HEK293 (cell line): Measurements from ENCODE around the gene GLOD4.

Source experiments
- ATF2 ChIP-seq: fragments of 450-650 bp; formaldehyde crosslinking; IDR thresholded peaks from 2 replicates; pipeline ENCODE4 v1.5.1; 2016; ENCODE audit warnings: missing biosample characterization, missing genetic modification characterization, low read depth
- KLF7 ChIP-seq: fragments of 450-650 bp; formaldehyde crosslinking; IDR thresholded peaks from 2 replicates; pipeline ENCODE4 v1.5.1; 2016; ENCODE audit warnings: missing biosample characterization, missing genetic modification characterization, borderline replicate concordance
- KLF9 ChIP-seq: fragments of 450-650 bp; formaldehyde crosslinking; IDR thresholded peaks from 2 replicates; pipeline ENCODE4 v1.5.1; 2016; ENCODE audit warnings: missing biosample characterization, missing genetic modification characterization, low read depth
- PRDM1 ChIP-seq: fragments of 450-650 bp; formaldehyde crosslinking; IDR thresholded peaks from 2 replicates; pipeline ENCODE4; 2016; ENCODE audit warnings: missing biosample characterization, missing genetic modification characterization
- SCRT2 ChIP-seq: fragments of 450-650 bp; formaldehyde crosslinking; IDR thresholded peaks from 2 replicates; pipeline ENCODE4 v1.5.1; 2016; ENCODE audit warnings: missing biosample characterization, missing genetic modification characterization
- SP7 ChIP-seq: fragments of 450-650 bp; formaldehyde crosslinking; IDR thresholded peaks from 2 replicates; pipeline ENCODE4 v1.5.1; 2016; ENCODE audit warnings: missing biosample characterization, missing genetic modification characterization
- ZBTB1 ChIP-seq: fragments of 450-650 bp; formaldehyde crosslinking; IDR thresholded peaks from 2 replicates; pipeline ENCODE4 v1.5.1; 2016; ENCODE audit warnings: missing biosample characterization, missing genetic modification characterization
- ZBTB17 ChIP-seq: fragments of 450-650 bp; formaldehyde crosslinking; IDR thresholded peaks from 2 replicates; pipeline ENCODE4 v1.5.1; 2016; ENCODE audit warnings: missing biosample characterization, missing genetic modification characterization
- ZBTB21 ChIP-seq: fragments of 450-650 bp; formaldehyde crosslinking; IDR thresholded peaks from 2 replicates; pipeline ENCODE4 v1.5.1; 2017; ENCODE audit warnings: missing biosample characterization, missing genetic modification characterization
- ZBTB48 ChIP-seq: fragments of 450-650 bp; formaldehyde crosslinking; IDR thresholded peaks from 2 replicates; pipeline ENCODE4 v1.5.1; 2016; ENCODE audit warnings: missing biosample characterization, missing genetic modification characterization
- ZBTB8A ChIP-seq: fragments of 450-650 bp; formaldehyde crosslinking; IDR thresholded peaks from 2 replicates; pipeline ENCODE4 v1.5.1; 2016; ENCODE audit warnings: missing biosample characterization, missing genetic modification characterization
- ZFP3 ChIP-seq: fragments of 450-650 bp; formaldehyde crosslinking; IDR thresholded peaks from 2 replicates; pipeline ENCODE4 v1.5.1; 2016; ENCODE audit warnings: low read depth, missing biosample characterization, missing genetic modification characterization
- ZFP41 ChIP-seq: fragments of 450-650 bp; formaldehyde crosslinking; IDR thresholded peaks from 2 replicates; pipeline ENCODE4 v1.5.1; 2016; ENCODE audit warnings: missing biosample characterization, missing genetic modification characterization, borderline replicate concordance
- ZFP69B ChIP-seq: fragments of 450-650 bp; formaldehyde crosslinking; IDR thresholded peaks from 2 replicates; pipeline ENCODE4 v1.5.1; 2016; ENCODE audit warnings: missing biosample characterization, missing genetic modification characterization
- ZNF121 ChIP-seq: fragments of 450-650 bp; formaldehyde crosslinking; IDR thresholded peaks from 2 replicates; pipeline ENCODE4 v1.5.1; 2016; ENCODE audit warnings: missing biosample characterization, missing genetic modification characterization
- ZNF155 ChIP-seq: fragments of 450-650 bp; formaldehyde crosslinking; IDR thresholded peaks from 2 replicates; pipeline ENCODE4 v1.5.1; 2016; ENCODE audit warnings: missing biosample characterization, missing genetic modification characterization
- ZNF169 ChIP-seq: fragments of 450-650 bp; formaldehyde crosslinking; IDR thresholded peaks from 2 replicates; pipeline ENCODE4 v1.5.1; 2016; ENCODE audit warnings: missing biosample characterization, missing genetic modification characterization
- ZNF174 ChIP-seq: fragments of 450-650 bp; formaldehyde crosslinking; IDR thresholded peaks from 2 replicates; pipeline ENCODE4 v1.5.0; 2017; ENCODE audit warnings: missing biosample characterization, mild to moderate bottlenecking, missing genetic modification characterization
- ZNF184 ChIP-seq: fragments of 450-650 bp; IDR thresholded peaks from 2 replicates; pipeline ENCODE4 v1.5.1; 2018; ENCODE audit warnings: missing biosample characterization, mild to moderate bottlenecking, missing genetic modification characterization
- ZNF311 ChIP-seq: fragments of 450-650 bp; formaldehyde crosslinking; IDR thresholded peaks from 2 replicates; pipeline ENCODE4 v1.5.1; 2017; ENCODE audit warnings: missing biosample characterization, missing genetic modification characterization, borderline replicate concordance
- ZNF394 ChIP-seq: fragments of 450-650 bp; formaldehyde crosslinking; IDR thresholded peaks from 2 replicates; pipeline ENCODE4 v1.5.1; 2016; ENCODE audit warnings: missing biosample characterization, missing genetic modification characterization, mild to moderate bottlenecking, moderate library complexity, borderline replicate concordance
- ZNF654 ChIP-seq: fragments of 450-650 bp; formaldehyde crosslinking; IDR thresholded peaks from 2 replicates; pipeline ENCODE4 v1.5.1; 2016; ENCODE audit warnings: low read depth, missing biosample characterization, missing genetic modification characterization
- ZNF660 ChIP-seq: fragments of 450-650 bp; IDR thresholded peaks from 2 replicates; pipeline ENCODE4 v1.5.1; 2018; ENCODE audit warnings: missing biosample characterization, mild to moderate bottlenecking, missing genetic modification characterization
- ZNF677 ChIP-seq: fragments of 450-650 bp; IDR thresholded peaks from 2 replicates; pipeline ENCODE4 v1.5.0; 2018; ENCODE audit warnings: missing biosample characterization, mild to moderate bottlenecking, missing genetic modification characterization, moderate library complexity
- ZNF747 ChIP-seq: fragments of 450-650 bp; formaldehyde crosslinking; IDR thresholded peaks from 2 replicates; pipeline ENCODE4 v1.5.1; 2016; ENCODE audit warnings: missing biosample characterization, missing genetic modification characterization
- ZNF768 ChIP-seq: fragments of 450-650 bp; formaldehyde crosslinking; IDR thresholded peaks from 2 replicates; pipeline ENCODE4 v1.5.1; 2018; ENCODE audit warnings: missing biosample characterization, mild to moderate bottlenecking, missing genetic modification characterization
- ZNF785 ChIP-seq: fragments of 450-650 bp; formaldehyde crosslinking; IDR thresholded peaks from 2 replicates; pipeline ENCODE4 v1.5.1; 2016; ENCODE audit warnings: missing biosample characterization, missing genetic modification characterization
- TF ChIP-seq, protein P1 (sequence below): fragments of 450-650 bp; formaldehyde crosslinking; IDR thresholded peaks from 2 replicates; pipeline ENCODE4 v1.5.1; 2016; ENCODE audit warnings: missing biosample characterization, missing genetic modification characterization, borderline replicate concordance
- TF ChIP-seq, protein P2 (sequence below): fragments of 450-650 bp; formaldehyde crosslinking; optimal IDR thresholded peaks from 2 replicates; pipeline ENCODE3; 2016; ENCODE audit warnings: missing biosample characterization, mild to moderate bottlenecking, missing genetic modification characterization
- TF ChIP-seq, protein P3 (sequence below): fragments of 450-650 bp; formaldehyde crosslinking; IDR thresholded peaks from 2 replicates; pipeline ENCODE4 v1.5.1; 2016; ENCODE audit warnings: missing biosample characterization, missing genetic modification characterization
- TF ChIP-seq, protein P4 (sequence below): fragments of 450-650 bp; IDR thresholded peaks from 2 replicates; pipeline ENCODE4 v1.5.1; 2018; ENCODE audit warnings: missing biosample characterization, missing genetic modification characterization
- TF ChIP-seq, protein P5 (sequence below): fragments of 450-650 bp; formaldehyde crosslinking; IDR thresholded peaks from 2 replicates; pipeline ENCODE4; 2016; ENCODE audit warnings: missing biosample characterization, missing genetic modification characterization

Gene GLOD4

GRCh38 chr17:794876-795275, 12.8 kb upstream of the GLOD4 start (continued):
- TF ChIP-seq, protein P1, sequence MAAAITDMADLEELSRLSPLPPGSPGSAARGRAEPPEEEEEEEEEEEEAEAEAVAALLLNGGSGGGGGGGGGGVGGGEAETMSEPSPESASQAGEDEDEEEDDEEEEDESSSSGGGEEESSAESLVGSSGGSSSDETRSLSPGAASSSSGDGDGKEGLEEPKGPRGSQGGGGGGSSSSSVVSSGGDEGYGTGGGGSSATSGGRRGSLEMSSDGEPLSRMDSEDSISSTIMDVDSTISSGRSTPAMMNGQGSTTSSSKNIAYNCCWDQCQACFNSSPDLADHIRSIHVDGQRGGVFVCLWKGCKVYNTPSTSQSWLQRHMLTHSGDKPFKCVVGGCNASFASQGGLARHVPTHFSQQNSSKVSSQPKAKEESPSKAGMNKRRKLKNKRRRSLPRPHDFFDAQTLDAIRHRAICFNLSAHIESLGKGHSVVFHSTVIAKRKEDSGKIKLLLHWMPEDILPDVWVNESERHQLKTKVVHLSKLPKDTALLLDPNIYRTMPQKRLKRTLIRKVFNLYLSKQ, result no peak
- no peak for TF ChIP-seq ZNF785
- peak; percentile 53; the same call in 1 of the 2 replicates for TF ChIP-seq ZNF660 (tag by site-specific recombination)
- TF ChIP-seq ZNF768 (tag by site-specific recombination), result no peak
- peak; percentile 54 for TF ChIP-seq ZBTB17 (tag by site-specific recombination)
- no peak for TF ChIP-seq ATF2
- no peak for TF ChIP-seq SCRT2 (tag by site-specific recombination)
- TF ChIP-seq, protein P2, sequence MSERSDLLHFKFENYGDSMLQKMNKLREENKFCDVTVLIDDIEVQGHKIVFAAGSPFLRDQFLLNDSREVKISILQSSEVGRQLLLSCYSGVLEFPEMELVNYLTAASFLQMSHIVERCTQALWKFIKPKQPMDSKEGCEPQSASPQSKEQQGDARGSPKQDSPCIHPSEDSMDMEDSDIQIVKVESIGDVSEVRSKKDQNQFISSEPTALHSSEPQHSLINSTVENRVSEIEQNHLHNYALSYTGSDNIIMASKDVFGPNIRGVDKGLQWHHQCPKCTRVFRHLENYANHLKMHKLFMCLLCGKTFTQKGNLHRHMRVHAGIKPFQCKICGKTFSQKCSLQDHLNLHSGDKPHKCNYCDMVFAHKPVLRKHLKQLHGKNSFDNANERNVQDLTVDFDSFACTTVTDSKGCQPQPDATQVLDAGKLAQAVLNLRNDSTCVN (tag by site-specific recombination), result no peak
- TF ChIP-seq ZNF747 (tag by site-specific recombination), result no peak
- TF ChIP-seq, protein P3, sequence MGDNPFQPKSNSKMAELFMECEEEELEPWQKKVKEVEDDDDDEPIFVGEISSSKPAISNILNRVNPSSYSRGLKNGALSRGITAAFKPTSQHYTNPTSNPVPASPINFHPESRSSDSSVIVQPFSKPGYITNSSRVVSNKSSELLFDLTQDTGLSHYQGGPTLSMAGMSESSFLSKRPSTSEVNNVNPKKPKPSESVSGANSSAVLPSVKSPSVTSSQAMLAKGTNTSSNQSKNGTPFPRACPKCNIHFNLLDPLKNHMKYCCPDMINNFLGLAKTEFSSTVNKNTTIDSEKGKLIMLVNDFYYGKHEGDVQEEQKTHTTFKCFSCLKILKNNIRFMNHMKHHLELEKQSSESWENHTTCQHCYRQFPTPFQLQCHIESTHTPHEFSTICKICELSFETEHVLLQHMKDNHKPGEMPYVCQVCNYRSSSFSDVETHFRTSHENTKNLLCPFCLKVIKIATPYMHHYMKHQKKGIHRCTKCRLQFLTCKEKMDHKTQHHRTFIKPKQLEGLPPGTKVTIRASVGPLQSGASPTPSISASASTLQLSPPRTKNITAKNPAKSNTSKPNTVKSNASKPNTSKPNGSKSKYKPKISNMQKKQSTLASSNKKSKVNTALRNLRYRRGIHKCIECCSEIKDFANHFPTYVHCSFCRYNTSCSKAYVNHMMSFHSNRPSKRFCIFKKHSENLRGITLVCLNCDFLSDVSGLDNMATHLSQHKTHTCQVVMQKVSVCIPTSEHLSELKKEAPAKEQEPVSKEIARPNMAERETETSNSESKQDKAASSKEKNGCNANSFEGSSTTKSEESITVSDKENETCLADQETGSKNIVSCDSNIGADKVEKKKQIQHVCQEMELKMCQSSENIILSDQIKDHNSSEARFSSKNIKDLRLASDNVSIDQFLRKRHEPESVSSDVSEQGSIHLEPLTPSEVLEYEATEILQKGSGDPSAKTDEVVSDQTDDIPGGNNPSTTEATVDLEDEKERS, result no peak
- TF ChIP-seq ZBTB1 (tag by site-specific recombination), result no peak
- TF ChIP-seq ZFP3 (tag by site-specific recombination), result no peak
- peak; percentile 70 for TF ChIP-seq KLF9 (tag by site-specific recombination)
- 0 out of 2 replicates have a peak, but pooled peaks have one; percentile 15 for TF ChIP-seq KLF7 (tag by site-specific recombination)
- no peak for TF ChIP-seq ZNF311 (tag by site-specific recombination)
- no peak for TF ChIP-seq ZNF169 (tag by site-specific recombination)
- no peak for TF ChIP-seq ZFP41
- no peak for TF ChIP-seq ZFP69B (tag by site-specific recombination)
- no peak for TF ChIP-seq ZBTB48 (tag by site-specific recombination)
- no peak for TF ChIP-seq ZBTB21
- TF ChIP-seq ZNF677 (tag by site-specific recombination), result no peak
- no peak for TF ChIP-seq ZNF174 (tag by site-specific recombination)
- no peak for TF ChIP-seq ZBTB8A (tag by site-specific recombination)
- TF ChIP-seq ZNF184 (tag by site-specific recombination), result no peak
- no peak for TF ChIP-seq ZNF155 (tag by site-specific recombination)
- no peak for TF ChIP-seq ZNF394 (tag by site-specific recombination)
- TF ChIP-seq, protein P4, sequence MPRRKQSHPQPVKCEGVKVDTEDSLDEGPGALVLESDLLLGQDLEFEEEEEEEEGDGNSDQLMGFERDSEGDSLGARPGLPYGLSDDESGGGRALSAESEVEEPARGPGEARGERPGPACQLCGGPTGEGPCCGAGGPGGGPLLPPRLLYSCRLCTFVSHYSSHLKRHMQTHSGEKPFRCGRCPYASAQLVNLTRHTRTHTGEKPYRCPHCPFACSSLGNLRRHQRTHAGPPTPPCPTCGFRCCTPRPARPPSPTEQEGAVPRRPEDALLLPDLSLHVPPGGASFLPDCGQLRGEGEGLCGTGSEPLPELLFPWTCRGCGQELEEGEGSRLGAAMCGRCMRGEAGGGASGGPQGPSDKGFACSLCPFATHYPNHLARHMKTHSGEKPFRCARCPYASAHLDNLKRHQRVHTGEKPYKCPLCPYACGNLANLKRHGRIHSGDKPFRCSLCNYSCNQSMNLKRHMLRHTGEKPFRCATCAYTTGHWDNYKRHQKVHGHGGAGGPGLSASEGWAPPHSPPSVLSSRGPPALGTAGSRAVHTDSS (tag by site-specific recombination), result no peak
- TF ChIP-seq ZNF121 (tag by site-specific recombination), result no peak
- no peak for TF ChIP-seq PRDM1 (tag by site-specific recombination)
- peak; percentile 92 for TF ChIP-seq ZNF654 (tag by site-specific recombination)
- no peak for TF ChIP-seq SP7 (tag by site-specific recombination)
- TF ChIP-seq, protein P5, sequence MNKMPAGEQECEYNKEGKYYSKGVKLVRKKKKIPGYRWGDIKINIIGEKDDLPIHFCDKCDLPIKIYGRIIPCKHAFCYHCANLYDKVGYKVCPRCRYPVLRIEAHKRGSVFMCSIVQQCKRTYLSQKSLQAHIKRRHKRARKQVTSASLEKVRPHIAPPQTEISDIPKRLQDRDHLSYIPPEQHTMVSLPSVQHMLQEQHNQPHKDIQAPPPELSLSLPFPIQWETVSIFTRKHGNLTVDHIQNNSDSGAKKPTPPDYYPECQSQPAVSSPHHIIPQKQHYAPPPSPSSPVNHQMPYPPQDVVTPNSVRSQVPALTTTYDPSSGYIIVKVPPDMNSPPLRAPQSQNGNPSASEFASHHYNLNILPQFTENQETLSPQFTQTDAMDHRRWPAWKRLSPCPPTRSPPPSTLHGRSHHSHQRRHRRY (tag by site-specific recombination), result no peak
